HG03575 (cell line): ENCODE results near the gene CST2.
"Not testable (repeated sequence)": the region's sequence is repeated elsewhere in the genome, so short reads cannot be mapped to it uniquely, and the experiment has no call there.

Experiments used
- ATAC-seq: cut with Tn5 transposase; IDR thresholded peaks from one replicate; pipeline ENCODE4 v1.9.1; 2021; ENCODE audit not compliant: unreplicated experiment, insufficient number of reproducible peaks, low FRiP score; ENCODE audit errors: extremely low read depth

Gene CST2

GRCh38 chr20:23826541-23827021 is at the start of gene CST2:
Gene CST2 (minus strand): TSS chr20:23826729. CDS start chr20:23826660, 69 bp downstream.
- no peak for ATAC-seq

- no peak for ATAC-seq
These were observed 49.2 kb upstream of the CST2 start for GRCh38 chr20:23875606-23876237.

- no peak for ATAC-seq
These were observed 48.2 kb upstream of the CST2 start for GRCh38 chr20:23874747-23875146.

- ATAC-seq: no peak
These were observed 47.0 kb upstream of the CST2 start for GRCh38 chr20:23873370-23874015.

GRCh38 chr20:23872065-23872464 is 45.5 kb upstream of the CST2 start:
- no peak for ATAC-seq

- ATAC-seq: no peak
These were observed 43.9 kb upstream of the CST2 start for GRCh38 chr20:23870461-23870860.

GRCh38 chr20:23869520-23869919 is 43.0 kb upstream of the CST2 start:
- no peak for ATAC-seq

- no peak for ATAC-seq
These were observed 41.8 kb upstream of the CST2 start for GRCh38 chr20:23868321-23868720.

GRCh38 chr20:23867152-23867776 is 40.7 kb upstream of the CST2 start:
- ATAC-seq: no peak

GRCh38 chr20:23860771-23861170 is 34.2 kb upstream of the CST2 start:
- ATAC-seq: not testable (repeated sequence)

GRCh38 chr20:23857962-23858595 is 31.6 kb upstream of the CST2 start:
- ATAC-seq: no peak

GRCh38 chr20:23856736-23857135 is 30.2 kb upstream of the CST2 start:
- ATAC-seq: no peak

GRCh38 chr20:23856226-23856625 is 29.7 kb upstream of the CST2 start:
- no peak for ATAC-seq

GRCh38 chr20:23841693-23842092 is 15.2 kb upstream of the CST2 start:
- no peak for ATAC-seq

- ATAC-seq: no peak
These were observed 9.2 kb upstream of the CST2 start for GRCh38 chr20:23835716-23836115.

GRCh38 chr20:23832775-23833513 is 6.4 kb upstream of the CST2 start:
- ATAC-seq: no peak

GRCh38 chr20:23831961-23832360 is 5.4 kb upstream of the CST2 start:
- ATAC-seq: not testable (repeated sequence)

- ATAC-seq: no peak
These were observed 2.8 kb downstream of the CST2 start for GRCh38 chr20:23823621-23824324.

GRCh38 chr20:23823111-23823510 is 3.4 kb downstream of the CST2 start:
- no peak for ATAC-seq
